HCEC 1CT (cell line): ENCODE results near the gene TENT5C.

Source experiments
- DNase-seq: peaks from one replicate; pipeline ENCODE4 v3.0.0-alpha.2; 2017

The TENT5C gene

DNA sequence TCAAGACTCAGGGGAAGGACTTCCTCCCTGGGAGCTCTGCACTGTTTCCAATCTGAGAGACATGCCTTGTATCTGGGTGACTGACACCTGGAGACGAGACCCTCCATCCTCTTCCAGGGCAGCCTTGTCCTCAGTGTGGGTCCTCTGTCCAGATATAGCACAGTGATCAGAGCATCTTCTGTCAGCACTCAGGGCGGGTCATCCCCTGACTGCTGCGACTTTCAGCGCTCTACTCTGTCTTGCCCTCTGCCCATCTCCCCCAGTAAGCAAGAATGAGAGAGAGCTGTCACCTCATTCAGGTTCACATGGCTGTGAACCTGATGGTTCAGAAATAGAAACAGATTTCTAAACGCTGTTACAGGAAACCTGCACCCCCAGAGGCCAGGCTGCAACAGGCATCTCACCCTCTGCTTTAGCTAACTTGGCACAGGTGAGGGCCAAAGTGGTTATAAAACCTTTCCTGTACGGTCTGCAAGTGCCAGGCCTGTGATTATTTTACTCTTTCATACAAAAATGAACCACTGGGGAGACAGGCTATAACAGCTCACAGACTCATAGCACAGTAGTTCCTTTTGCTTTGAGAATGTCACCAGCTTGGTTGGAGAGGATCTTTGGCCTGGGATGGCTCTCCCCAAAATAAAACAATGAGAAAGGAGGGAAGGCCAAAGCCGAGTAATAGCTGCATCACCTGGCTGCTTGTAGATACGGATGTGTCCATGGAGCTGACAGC is 11.4 kb upstream of the TENT5C start:
- DNase-seq, result no peak

DNA sequence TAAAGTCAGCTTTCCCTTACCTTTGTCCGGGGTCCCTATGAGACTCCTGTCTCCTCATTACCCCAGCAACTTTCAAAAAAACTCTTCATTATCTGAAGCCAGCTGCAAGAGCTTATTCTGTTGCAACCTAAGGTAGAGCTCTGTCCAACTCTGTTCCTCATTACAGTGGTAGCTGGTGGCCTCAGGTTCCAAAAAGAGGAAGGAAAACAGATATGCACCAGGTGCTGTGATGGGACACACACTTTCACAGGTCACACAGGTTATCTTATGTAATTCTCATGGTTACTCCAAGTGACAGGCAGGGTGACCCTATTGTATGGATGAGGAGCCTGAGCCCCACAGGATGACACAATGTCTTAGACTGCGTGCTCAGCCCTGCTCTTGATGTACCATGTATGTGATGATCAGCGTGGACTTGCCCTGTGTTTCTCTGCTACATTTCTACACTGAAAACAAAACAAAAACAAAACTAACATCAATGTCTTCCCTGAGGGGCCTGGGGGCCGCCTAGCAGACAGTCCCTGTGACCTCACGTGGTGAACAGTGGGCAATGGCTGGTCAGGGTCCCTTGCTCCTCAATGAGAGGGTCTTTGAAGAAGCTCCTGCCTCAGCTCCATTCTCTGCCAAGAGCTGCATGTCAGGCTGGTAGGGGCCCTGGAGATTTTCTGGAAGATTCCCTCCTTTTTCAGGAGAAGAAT is 9.7 kb upstream of the TENT5C start:
- DNase-seq, result no peak

DNA sequence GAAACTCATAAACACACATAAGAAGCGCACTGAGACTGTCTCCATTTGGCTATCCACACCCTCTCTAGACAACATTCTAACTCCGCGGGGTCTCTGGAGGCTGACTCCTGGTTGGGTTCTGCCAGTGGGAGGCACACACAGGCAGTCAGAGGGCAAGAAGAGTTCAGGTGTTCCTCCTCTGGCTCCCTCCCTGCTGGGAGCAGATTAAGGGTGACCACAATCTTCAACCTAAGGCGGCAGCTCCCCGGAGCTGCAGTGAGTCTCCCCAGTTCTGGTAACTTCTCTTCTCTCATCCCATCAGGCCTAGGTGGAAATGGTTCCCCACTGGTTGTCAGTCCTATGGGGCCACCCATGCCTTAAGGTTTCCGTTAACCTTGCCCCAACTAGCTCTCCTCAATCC is 7.4 kb upstream of the TENT5C start:
- DNase-seq, result no peak

DNA sequence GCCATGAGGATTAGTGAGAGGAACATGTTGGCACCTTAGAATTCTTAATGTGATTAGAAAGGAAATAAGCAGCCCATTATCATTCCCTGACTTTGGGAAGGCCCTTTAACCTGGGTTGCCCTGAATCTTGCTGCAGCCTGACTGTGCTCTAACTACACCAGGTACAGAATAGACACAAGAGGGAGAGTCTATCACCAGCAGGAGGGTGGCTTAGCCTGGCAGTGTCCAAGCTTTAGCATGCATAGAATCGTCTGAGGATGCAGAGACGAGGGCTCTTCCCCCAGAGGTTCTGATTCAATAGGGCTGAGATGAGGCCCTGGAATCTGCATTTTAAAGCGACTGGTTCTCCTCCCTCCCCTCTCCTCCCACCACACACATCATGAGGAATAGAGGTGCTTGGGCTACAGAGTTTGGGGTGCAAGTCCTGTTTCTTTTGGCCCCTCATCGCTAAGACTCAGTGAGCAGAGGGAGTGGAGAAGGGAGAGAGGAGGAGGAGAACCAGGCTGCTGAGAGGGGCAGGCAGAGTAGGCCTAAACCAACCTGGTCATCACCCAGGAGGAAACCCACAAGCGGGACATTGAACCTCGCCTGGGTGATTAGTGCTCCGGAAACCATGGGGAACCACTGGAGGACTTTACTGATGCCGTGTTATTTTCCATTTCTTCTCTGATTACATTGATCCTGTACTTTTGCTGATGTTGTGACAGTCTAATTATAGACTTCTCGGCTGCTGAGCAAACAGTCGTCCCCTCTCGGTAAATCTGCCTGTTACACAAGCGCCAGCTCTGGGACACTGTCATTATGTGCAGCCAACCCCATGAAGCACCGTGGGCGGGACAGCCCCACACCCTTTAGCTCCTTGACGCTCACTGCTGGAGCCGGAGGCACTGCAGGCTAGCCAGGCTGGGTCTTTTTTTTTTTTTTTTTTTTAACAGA is 6.3 kb upstream of the TENT5C start:
- no peak for DNase-seq

DNA sequence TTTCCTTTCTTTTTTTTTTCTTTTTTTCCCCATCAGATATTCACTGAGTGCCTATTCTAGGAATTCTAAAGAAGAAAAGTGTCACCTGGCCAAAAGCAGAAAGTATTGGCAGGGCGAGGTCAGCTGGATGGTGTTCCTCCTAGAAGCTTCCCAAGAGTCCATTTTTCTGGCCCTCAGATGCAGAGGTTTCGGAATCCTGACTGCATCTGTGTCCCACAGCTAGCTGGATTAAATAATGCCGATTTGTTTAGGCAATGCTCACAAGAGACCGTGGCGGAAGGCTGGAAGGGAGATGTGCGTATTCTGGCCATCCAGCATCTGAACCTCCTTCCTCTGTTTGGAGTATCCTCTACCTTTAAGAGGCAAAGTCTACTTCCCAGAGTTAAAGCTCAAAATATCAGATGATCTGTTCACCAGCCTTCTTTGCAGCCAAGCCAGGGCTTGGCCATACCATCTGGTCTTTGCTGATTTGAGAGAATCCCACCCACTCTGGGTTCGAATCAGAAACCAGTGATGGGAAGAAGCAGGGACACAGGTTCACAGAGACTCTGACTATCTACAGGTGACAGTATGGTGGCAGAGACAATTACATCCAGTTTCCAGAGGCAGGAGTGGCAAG is 5.4 kb upstream of the TENT5C start:
- no peak for DNase-seq

DNA sequence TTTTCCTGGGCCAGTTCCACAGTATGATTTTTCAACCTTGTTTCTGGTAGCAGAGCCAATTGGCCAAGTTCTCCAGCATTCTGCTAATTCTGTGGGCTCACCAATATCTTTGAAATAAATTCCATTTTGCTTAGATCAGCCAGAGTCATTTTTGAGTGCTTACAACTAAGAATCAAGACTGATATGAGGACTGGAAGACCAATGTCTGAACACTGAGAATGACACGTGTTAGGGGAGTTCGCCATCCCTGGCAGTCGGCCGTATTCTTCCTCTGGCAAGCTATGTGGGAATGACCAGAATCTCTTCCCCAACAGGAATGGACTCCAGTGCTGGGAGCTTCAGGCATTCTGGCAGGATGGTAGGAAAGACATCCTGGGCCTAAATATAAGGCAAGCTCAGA is 4.9 kb upstream of the TENT5C start:
- DNase-seq, result no peak

DNA sequence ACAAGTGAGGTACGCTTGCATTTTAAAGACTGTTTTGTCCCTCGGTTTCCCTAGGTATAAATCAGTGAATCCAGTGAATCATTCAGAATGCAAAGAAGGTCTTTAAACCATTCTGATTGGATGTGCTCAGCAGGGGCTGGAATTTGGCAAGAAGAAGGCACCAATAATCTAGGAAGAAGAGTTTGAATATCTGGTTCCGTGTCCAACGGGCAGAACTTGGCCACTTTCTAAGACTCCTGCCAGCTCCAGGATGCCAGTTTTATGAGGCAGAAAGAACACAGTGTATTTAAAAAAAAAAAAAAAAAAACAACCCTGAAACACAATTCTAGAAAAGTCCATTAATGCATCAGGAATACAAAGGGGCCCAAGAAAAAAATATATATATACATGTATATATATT is 3.0 kb upstream of the TENT5C start:
- no peak for DNase-seq

DNA sequence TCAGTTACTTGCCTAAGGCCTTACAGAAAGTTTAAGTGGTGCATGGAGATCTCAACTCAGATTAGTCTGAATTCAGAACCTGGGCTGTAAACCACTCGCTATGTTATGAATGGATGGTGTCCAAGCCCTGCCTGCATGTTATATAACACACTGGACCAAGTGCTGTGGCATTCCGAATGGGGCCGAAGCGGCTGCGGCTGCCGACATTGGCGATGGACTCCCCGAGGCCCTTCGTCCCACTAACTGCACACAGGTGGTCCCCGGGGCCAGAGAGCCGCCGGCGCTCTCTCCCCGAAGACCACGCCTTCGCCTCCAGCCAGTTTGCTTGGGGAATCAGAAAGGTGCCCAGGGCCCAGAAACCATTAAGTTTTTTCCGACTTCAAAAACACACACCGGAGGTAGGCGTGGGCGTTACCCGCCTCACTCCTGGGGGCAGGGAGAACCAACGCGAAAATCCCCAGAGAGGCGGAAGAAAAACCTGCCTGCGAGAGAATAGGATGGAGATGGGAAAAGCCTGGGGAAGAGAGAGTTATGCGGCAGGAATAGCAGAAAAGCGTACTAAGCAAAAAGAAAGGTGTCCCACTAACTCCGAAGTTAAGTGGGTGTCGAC is 579 bp upstream of the TENT5C start:
- DNase-seq, result no peak

DNA sequence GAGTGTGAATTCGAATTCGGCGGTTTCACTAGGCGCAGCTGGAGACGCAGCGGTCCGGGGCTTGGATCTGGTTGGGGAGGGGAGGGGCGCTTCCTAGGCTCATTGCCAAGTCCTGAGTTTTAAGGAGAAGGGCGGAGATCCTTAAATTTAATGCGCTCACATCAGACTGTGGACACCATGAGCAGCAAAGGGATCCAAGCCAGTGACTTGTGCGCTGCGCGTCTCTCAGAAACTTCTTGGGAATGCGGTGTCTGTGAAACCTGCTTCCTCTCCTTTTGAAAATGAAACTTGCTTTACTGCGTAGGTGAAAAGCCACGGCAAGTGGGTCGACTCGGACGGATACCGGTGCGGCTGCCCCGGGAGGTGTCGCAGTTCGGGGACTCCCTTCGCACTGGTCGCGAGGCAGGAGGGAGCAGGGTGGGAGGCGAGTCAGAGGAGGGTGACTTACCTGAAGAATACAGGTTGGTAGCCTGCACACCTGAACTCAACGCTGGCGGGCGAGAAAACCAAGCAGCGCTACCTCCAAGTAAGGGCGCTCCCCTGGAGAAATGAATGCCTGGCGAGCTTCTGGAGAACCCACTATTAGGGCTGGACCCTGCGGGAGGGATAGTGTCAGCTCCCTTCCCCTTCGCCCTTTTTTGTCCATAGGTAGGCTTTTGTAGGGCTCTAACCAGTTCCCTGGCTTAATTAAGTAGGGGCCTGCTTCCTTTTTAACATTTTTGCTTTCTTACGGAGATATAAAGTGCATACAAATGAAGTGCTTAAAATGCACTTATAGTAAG is 992 bp downstream of the TENT5C start:
- DNase-seq, result peak; percentile 9

DNA sequence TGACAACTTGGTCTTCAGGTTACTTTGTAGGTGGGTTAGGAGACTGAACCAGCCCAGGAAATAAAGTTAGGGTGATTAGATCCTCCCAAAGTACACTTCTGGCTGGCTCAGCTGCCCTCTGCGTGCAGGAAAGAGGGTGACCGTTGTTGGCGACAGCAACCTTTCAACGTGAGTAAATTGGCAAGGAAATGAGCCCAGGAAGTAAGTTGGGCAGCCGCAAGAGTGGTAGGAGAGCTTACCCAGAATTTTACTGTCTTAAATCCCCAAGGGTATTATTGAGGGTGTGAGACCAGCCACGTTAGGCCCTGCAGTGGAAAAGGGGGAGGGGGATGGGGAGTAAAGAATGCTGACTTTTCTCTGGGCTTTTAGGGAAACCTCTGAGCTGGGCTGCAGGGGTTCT is 1.6 kb downstream of the TENT5C start:
- no peak for DNase-seq

DNA sequence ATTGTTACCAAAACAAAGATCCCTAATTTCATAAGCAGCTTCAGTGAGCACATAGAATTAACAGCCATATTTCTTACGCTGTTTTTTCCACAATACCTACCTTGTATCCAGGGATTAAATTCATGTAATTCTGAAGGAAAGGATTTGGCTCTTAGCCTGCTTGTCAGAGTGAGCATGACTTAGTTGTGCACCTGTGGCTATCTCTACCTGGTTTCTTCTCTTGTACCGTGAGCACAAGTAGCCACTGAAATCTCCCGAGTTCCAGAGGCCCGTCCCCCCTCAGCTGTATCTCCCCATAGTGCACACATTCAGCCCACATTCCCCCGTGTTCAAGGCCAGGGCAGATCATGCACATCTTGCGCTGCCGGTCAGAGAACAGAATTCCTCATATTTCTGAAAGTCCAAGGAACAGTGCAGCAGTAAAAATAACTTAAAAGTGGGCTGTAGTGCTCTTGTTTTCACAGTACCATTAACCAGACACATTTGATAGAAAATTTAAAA is 2.3 kb downstream of the TENT5C start:
- DNase-seq, result no peak

DNA sequence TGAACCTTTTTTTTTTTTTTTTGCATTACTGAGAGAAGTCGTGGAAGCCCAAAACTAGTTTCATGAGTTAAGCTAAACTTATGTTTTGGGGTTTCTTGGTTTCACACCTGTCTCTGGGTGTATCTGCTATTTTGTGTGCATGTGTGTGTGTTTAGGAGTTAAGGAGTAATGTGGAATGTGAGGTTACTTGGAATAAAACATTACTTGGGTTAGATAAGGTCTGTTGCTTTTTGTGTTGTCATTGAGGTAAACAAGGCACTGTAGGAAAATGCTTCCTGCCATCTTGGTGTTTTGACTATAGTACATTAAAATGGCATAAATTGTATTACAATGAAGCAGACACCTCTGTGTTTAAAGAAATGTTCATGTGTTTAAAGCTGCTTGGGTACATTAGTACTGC is 2.9 kb downstream of the TENT5C start:
- no peak for DNase-seq

DNA sequence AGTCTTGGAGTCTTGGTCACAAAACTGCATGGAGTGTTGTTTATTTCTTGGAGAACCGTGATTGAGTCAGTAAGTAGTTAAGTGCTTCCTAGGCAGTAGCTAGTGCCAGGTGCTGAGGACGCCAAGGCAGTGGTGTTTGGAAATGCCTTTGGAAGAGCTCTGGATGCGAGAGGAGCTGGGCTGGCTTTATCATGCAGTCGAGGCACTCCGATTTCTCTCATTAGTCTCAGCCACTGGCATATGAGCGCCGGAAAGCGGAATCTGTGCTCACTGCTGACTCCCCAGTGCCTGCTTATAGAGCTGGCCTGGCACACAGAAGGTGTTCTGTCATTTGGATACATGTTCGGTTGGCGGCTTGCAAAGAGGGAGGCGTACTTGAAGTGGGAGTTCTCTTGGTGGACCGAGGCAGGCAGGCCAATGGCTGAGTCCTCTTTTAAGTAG is 3.6 kb downstream of the TENT5C start:
- no peak for DNase-seq

DNA sequence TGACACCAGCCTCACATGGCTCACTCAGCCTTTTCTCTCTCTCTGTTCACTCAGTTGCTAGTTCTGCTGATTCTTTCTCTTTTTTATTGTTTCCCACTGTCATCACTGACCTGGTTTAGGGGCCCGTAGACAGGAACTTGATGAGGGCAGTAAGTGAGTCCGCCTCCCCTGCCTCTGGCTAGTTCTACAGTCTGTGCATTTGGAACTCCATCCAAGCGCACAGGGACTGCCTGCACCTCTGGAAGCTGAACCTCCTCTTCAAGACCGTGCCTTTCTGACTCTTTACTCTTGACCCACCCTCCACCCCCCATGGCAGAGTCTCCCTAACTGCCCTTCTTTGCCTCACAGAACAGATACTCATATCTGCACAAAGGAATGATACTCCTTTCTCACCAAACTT is 4.2 kb downstream of the TENT5C start:
- DNase-seq, result no peak

DNA sequence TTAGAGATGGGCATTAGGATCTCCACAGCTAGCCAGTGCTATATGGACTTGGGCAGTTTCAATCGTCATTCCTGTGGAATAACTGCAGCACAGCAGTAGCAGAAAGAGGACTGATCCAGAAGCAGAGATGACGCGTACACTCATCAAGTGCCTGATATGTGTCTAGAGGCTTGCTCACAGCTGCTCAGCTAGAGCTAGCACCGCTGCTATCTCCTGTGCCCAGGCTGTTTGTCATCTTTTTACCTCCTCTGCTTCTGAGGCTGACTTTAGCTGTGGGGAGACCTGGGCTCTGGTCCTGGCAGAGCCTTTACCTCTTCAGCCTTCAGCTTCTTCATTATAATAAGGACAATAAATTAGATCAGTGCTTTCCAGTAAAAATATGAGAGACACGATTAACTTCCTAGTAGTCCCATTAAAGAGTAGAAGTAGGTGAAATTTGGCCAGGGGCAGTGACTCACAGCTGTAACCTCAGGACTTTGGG is 5.3 kb downstream of the TENT5C start:
- no peak for DNase-seq

DNA sequence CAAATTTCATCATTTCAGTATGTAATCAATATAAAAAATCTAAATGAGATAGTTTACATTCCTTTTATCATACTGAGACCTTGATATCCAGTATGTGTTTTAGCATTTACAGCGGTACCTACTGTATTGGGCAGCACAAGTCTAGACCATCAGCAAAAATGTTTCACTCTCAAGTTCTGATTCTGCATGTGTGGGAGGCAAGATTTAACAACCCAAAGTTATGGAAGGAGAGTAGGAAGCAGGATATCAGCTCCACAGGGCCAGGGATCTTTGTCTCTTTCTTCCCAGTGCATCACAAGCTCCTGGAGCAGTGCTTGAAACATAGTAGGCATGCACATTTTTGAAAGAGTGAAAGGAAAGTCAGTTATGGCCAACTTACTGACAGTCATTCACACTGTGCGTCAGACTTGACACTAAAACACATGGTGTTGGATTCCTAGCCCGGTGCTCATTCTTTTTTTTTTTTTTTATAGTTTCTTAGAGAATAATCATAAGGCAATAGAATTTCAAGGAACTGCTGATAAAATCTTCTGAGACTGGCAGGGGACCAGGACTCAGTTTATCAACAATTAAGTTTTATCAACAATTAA is 6.1 kb downstream of the TENT5C start:
- peak; percentile 50 for DNase-seq

DNA sequence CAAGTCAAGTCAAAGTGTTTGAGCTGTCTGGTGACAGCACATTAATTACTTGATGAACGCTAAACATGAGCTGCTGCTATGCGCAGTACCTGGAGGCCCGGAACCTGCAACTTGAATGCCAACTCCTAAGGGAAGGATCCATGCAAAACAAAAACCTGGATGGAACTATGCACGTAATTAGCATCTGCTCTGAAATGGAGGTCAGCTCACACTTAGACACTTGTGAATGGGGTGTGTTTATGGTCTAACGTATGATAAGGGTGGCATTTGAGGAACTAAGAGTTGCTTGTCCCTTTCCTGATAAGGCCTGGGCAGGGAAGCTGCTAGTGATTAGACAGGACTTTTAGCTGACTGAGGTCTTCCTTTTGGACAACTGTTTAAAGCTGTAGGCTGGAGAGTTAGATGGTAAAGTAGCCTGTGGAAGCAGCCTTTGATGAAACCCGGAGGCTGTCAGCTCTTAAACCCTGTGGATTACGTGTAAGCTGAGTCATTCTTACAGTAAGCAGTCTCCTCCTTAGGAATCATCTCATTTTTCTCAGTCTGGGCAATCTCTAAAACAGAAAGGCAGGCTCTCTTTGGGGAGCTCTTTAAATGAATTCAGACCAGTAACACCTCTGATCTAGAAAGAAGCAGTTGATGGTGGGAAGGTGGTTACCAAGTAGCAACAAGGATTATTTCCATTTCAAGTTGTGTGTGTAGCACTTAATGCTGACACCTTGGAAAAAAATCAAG is 6.8 kb downstream of the TENT5C start:
- peak; percentile 75 for DNase-seq

DNA sequence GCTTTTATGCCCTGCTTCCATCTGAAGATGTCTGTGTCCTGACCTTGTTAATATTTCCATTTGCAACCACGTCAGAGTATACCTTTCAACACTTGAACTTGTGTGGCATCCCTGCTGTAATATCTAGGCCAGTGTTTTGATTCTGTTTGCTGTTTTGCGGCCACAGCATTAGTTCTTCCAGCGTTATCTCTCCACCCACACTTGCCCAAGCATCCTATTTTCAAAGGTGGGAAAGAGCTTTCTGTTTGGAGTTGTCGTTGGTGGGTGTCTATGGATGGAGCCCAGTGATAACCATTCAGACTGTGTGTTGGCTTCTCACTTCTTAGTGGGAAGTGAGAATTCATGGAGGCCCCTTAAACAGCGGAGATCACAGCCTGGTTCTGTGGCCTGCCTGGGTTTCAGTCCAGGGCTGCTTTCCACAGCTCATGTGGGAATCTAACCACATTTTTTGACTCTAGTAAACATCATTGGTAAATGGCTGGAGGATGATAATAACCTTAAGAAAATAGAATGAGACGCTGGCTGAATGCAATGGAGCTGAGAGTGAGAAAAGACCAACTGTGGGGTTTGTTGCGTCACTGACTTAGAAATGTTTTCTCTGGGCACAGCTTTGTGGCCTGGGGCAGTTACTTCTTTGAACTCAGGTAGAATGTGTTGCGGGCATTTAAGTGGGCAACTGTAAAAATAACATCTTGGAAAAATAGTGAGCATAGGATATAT is 7.6 kb downstream of the TENT5C start:
- no peak for DNase-seq

DNA sequence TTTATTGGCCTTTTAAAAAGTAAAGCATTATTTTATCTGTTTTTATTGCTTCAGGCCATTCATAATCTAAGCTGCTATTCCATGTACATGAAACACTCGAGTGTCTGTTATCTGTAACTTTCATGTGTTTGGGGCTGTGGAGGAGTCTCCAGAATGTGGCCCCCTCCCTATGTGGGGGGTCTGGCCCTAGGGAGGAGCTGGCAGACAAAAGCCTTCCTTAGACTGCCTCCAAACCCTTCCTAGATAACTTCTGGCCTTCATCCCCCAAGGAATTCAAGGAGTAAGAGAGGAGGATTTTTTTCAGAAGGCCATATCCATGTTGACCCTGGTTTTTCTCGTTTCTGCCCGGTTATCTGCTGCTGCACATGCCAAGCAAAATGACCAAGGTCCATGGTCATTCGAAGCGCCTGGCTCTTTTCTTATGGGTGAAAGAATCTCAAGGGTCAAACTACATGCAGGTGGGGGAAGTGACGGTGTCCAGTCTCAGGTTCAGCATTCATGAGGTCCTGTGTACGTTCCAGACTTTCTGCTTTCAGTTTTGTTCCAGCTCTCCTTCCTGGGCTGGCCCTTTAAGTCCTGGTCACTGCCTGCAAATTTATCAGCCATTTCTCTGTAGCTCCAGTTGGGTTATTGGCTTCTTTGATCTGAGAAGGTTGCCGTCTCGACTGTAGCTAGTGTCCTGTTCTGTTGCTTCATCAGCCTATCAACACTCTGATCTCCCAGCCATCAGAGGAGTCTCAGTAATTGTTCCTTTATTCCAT is 8.3 kb downstream of the TENT5C start:
- no peak for DNase-seq
